Inflammatory macrophage treated with lipopolysaccharide for 1 hour (primary cell): ENCODE measurements around the gene FUT8.
"Not testable (repeated sequence)": the region's sequence is repeated elsewhere in the genome, so short reads cannot be mapped to it uniquely, and the experiment has no call there.

Experiments
- DNase-seq, 2 donors: peaks; one replicate each; pipeline ENCODE4 v3.0.0-alpha.2; 2020 to 2022

FUT8 gene

GRCh38 chr14:65419593-65420252 lies 7.2 kb downstream of the FUT8 start:
- no peak for DNase-seq

DNA sequence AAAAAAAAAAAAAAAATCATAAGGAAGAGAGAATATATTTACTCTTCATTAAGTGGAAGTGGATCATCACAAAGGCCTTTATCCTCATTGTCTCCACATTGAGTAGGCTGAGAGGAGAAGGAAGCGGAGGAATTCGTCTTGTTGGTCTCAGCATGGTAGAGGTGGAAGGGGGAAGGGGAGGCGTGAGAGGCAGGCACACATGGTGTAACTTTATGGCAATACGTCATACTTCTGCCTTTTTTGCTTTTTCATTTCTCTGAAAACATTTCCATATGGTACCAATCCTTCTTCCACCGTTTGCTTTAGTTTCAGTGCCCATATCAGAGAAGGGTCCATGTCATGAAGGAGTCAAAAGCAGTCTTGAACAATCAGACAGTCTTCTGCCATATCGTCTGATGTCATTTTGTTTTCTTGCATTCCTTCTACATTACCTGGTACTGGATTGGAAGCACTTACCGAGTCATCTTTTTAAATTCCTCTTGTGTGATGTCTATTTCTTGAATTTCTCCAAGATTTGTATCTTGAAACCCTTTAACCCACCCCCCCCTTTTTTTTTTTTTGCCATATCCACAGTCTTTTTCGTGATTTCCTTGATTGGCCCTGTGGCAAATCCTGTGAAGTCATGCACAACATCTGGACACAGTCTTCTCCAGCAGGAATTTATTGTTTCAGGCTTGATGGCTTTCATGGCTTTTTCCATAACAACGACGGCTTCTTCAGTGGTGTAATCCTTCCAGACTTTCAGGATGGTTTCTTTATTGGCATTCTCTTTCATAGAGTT lies 8.9 kb downstream of the FUT8 start:
- peak; percentile 7 to 27 for DNase-seq

DNA sequence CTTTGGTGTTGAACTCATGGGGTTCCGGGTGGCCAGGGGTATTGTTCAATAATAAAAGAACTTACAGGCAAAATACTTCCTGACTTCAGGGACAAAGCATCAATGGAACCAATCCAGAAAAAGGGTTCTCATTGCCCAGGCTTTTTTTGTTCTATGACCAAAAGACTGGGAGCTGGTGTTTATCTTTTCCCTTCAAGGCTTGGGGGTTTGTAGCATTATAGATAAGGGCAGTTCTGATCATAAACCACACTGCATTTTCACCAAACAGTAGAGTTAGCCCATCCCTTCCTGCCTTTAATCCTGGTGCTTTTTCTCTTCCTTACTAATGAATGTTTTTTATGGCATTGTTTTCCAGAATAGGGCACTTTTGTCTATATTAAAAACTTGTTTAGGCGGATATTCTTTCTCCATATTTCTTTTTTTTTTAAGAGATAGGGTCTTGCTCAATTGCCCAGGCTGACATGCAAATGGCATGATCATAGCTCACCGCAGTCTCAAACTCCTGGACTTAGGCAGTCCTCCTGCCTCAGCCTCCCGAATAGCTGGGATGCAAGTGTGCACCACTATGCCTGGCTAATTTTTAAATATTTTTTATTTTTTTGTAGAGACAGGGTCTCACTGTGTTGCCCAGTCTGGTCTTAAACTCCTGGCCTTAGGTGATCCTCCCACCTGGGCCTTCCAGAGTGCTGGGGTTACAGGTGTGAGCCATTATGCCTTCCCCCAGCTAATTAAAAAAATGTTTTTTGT lies 9.7 kb downstream of the FUT8 start:
- DNase-seq = no peak

DNA sequence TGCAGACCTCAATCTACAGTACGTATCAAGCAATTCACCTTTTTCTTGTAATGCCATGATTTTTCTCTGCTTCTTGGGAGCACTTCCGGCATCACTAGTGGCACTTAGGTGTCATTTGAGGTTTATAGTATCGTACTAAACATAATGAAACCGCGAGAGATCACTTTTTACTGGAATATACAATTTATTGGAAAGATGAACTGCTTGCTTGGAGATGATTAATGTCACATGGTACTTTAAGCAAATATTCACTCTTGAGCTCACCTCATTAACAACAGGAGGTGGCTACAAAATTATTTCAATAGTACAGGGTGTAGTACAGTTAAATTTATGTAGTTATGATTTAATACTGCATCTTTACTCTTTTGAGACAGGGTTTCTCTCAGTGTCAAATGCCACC lies 11.5 kb downstream of the FUT8 start:
- DNase-seq = no peak

DNA sequence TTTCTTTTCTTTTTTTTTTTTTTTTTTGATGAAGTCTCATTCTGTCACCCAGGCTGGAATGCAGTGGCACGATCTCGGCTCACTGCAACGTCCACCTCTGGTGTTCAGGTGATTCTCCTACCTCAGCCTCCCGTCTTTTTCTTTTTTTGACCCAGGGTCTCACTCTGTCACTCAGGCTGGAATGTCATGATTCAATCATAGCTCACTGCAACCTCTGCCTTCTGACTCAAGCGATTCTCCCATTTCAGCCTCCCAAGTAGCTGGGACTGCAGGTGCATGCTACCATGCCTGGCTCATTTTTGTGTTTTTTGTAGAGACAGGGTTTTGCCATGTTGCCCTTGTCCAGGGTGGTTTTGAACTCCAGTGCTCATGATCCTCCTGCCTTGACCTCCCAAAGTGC lies 12.0 kb downstream of the FUT8 start:
- DNase-seq = no peak

- DNase-seq = no peak
These were observed 13.4 kb downstream of the FUT8 start for GRCh38 chr14:65425885-65426284.

- not testable (repeated sequence) for DNase-seq
These were observed 14.4 kb downstream of the FUT8 start for GRCh38 chr14:65426902-65427301.

GRCh38 chr14:65428691-65429090 lies 16.2 kb downstream of the FUT8 start:
- no peak for DNase-seq

DNA sequence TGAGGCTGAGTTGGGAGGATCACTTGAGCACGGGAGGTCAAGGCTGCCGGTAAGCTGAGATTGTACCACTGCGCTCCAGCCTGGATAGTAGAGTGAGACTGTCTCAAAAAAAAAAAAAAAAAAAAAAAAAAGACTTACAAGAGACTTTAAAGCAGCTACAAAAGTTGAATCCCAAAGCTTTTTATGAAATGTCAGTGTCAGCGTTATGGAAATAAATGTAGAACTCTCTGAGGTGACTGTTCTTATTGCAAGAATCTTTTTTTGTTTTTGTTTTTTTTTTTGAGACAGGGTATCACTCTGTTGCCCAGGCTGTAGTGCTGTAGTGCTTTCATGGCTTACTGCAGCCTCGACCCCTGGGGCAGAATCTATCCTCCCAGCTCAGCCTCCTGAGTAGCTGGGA lies 17.2 kb downstream of the FUT8 start:
- DNase-seq = no peak

- no peak for DNase-seq
These were observed 18.7 kb downstream of the FUT8 start for GRCh38 chr14:65431245-65431644.

GRCh38 chr14:65431951-65432350 lies 19.4 kb downstream of the FUT8 start:
- DNase-seq = no peak

DNA sequence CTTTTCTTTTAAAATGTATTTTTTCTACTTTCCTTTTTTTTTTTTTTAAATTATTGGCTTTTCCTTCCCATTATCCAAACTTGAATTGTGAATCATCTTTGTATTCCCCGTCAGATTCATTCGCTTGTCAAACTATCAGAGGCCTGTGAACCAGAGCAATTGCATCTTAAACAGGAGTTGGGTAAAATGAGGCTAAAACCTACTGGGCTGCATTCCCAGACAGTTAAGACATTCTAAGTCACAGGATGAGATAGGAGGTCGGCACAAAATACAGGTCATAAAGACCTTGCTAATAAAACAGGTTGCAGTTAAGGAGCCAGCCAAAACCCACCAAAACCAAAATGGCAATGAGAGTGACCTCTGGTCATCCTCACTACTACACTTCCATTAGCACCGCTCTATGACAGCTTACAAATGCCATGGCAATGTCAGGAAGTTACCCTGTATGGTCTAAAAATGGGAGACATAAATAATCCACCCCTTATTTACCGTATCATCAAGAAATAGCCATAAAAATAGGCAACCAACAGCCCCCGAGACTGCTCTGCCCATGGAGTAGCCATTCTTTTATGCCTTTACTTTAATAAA lies 19.9 kb downstream of the FUT8 start:
- DNase-seq = no peak

DNA sequence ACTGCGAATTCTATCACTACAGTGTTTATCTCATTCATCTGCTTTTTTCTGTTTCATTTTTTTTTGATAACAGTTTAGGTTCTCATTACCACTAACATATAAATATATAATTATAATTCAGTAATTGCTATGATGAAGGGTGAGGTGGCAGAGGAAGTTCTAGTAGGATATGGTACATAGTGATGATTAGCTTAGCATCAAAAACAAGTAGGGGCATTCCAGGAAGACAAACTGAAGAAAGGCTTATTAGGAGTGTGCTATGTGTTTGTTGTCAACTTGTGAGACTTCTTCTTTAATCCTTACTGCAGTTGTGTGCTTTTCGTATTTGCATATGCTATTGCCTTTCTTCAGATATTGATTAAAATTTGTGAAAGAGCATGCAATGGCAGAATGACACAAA lies 20.6 kb downstream of the FUT8 start:
- DNase-seq = no peak

GRCh38 chr14:65433646-65434045 lies 21.1 kb downstream of the FUT8 start:
- no peak for DNase-seq

GRCh38 chr14:65434216-65434850 lies 21.8 kb downstream of the FUT8 start:
- no peak for DNase-seq

- DNase-seq = no peak
These were observed 25.9 kb downstream of the FUT8 start for GRCh38 chr14:65438266-65438933.

GRCh38 chr14:65439117-65439516 lies 26.6 kb downstream of the FUT8 start:
- DNase-seq = no peak

- DNase-seq = no peak
These were observed 27.7 kb downstream of the FUT8 start for GRCh38 chr14:65440230-65440629.

DNA sequence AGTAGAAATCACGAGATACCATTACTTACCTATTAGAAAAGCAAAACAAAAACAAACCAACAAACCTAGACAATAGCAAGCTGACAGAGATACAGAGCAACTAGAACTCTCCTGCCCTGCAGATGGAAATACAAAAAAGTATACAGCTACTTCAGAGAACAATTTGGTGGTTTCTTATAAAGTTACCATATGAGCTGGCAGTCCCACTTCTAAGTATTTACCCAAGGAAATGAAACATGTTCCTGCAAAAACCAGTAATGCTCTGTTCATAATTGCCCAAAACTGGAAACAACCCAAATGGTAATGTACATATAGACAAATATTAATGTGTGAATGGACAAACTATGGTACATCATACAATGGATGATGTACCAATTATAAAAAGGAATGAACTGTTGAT lies 31.7 kb downstream of the FUT8 start:
- DNase-seq = no peak

- DNase-seq = no peak
These were observed 33.6 kb downstream of the FUT8 start for GRCh38 chr14:65446159-65446558.

DNA sequence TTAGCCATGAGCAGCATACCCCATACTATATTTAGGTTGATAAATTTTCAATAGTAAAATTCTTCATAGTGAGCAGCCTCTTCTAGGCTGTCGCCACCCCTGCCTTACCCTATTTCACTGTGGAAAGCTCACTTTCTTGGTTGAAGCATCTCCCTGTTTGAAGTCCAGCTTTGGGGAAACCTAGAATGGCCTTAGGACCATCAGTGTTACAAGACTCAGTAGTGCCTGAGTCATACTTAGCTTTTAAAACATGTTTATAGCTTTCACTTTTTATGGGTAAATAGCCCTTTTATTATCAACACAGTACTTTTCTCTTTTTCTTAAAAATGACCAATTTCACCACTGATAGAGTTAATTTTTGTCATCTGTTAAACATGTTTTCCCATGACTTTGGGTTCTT lies 37.1 kb downstream of the FUT8 start:
- DNase-seq = no peak

DNA sequence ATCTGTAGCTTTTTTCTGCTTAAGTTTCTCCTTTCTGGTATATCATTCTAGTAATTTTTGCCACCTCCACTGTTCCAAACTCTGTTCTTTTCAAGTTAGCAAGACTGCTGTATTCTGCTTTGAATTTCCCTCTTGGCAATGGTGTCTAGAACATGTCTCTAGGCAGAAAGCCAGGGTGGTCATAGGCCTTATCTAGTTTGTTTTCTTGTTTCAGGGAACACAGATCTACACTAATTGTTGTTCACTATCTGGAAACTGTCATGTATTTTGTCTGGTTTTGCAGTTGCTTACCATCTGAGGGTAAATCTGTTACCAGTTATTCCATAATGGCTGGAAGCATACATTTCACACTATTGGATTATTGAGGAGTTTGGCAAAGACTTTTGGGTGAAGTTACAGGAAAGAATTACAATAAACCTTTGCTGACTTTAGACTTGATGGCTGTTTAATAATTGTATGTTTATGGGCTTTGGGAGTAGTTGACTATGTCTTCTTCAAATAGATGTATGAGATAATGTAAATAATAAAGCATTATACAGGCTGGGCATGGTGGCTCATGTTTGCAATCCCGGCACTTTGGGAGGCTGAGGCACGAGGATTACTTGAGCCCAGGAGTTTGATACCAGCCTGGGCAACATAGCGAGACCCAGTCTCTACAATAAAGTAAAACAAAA lies 41.4 kb downstream of the FUT8 start:
- no peak for DNase-seq
